K562 (cell line): ENCODE data around the gene GGT5. TPM values are rescaled to one million over a fixed set of nuclear protein-coding genes. Genes with fewer than 3 reads are reported as not detected.

ENCODE experiments used
- SMC3 ChIP-seq: conservative IDR thresholded peaks from 2 replicates; pipeline ENCODE4 v1.6.1; 2011; ENCODE audit warnings: low read depth, low read length, improper control_type of control experiment; ENCODE audit not compliant: insufficient read depth
- STAG1 ChIP-seq: sonication (generic); formaldehyde crosslinking; IDR thresholded peaks from 2 replicates; pipeline ENCODE4 v1.5.0; 2020; ENCODE audit warnings: missing genetic modification reagents, borderline replicate concordance
- TFE3 ChIP-seq: fragments of 450-650 bp; formaldehyde crosslinking; IDR thresholded peaks from 2 replicates; pipeline ENCODE4 v1.4.0; 2020; ENCODE audit warnings: mild to moderate bottlenecking, mixed read lengths
- ZNF609 ChIP-seq: sonication (generic); formaldehyde crosslinking; IDR thresholded peaks from 2 replicates; pipeline ENCODE4 v1.8.1; 2023; ENCODE audit warnings: missing genetic modification reagents, mild to moderate bottlenecking, borderline replicate concordance
- ZNF696 ChIP-seq: fragments of 250-450 bp; sonication (Bioruptor Pico); conservative IDR thresholded peaks from 2 replicates; pipeline ENCODE4 v1.4.0; 2020; ENCODE audit warnings: mild to moderate bottlenecking, moderate library complexity
- polyA plus RNA-seq, 8 experiments: library from polyadenylated mRNA; depleted of rRNA in 4 of 8; stranded (reverse) in 5 of 8; unstranded in 3 of 8; fragments of >200 nt; fragmentation: Nextera tagmentation in 2 of 8; fragmentation: Illumina TruSeq in 1 of 8; extraction: Ambion mirVana in 2 of 8; extraction: Trizol in 1 of 8; gene quantifications; 2 replicates each; pipeline versions ENCODE4 v1.2.1 to v1.2.3, GENCODE V29; 2011 to 2014; ENCODE audit warnings: inconsistent platforms in 1 of 8, missing spikeins in 1 of 8
- total RNA-seq, 7 experiments: library from RNA; depleted of rRNA in 6 of 7; stranded (reverse); fragments of >200 nt in 6 of 7; fragmentation: Illumina TruSeq in 2 of 7; extraction: Trizol in 2 of 7; gene quantifications; 2 replicates each; pipeline versions ENCODE4 v1.2.1 to v1.2.3, GENCODE V29; 2011 to 2021; ENCODE audit warnings: low replicate concordance in 1 of 7
- TF ChIP-seq, protein P1 (sequence below), 3 experiments: IDR thresholded peaks in 2 of 3; conservative IDR thresholded peaks in 1 of 3; 2 replicates each; pipeline ENCODE4 v1.5.1; 2011 to 2012; ENCODE audit warnings: low read length in 3 of 3, mild to moderate bottlenecking in 3 of 3, control low read depth in 2 of 3, improper control_type of control experiment in 1 of 3, inconsistent platforms in 1 of 3, low read depth in 1 of 3, mixed read lengths in 1 of 3, moderate library complexity in 1 of 3; ENCODE audit not compliant: insufficient read depth in 2 of 3
- TF ChIP-seq, protein P2 (sequence below): sonication (generic); formaldehyde crosslinking; IDR thresholded peaks from 2 replicates; pipeline ENCODE4 v1.8.0; 2022; ENCODE audit warnings: missing genetic modification reagents, mild to moderate bottlenecking, moderate library complexity, borderline replicate concordance
- TF ChIP-seq, protein P3 (sequence below): fragments of 200-800 bp; sonication (Bioruptor generic); IDR thresholded peaks from 2 replicates; pipeline ENCODE4 v1.6.1; 2017; ENCODE audit warnings: missing genetic modification characterization, missing compliant biosample characterization

The GGT5 gene
- total and polyA plus RNA-seq, 9 of the 15 experiments (the other 6 are each of a cell fraction or from before 2014, with no cell fraction given): 0.07 to 0.69 (median 0.18) TPM; not detected in 4

- TF ChIP-seq ZNF609 (CRISPR knock-in tag) (no peak), ZNF696 (CRISPR knock-in tag) (no peak), SMC3 (peak; percentile 75), STAG1 (peak; percentile 75; the same call in 1 of the 2 replicates), TFE3 (CRISPR knock-in tag) (no peak)
- TF ChIP-seq, protein P1, sequence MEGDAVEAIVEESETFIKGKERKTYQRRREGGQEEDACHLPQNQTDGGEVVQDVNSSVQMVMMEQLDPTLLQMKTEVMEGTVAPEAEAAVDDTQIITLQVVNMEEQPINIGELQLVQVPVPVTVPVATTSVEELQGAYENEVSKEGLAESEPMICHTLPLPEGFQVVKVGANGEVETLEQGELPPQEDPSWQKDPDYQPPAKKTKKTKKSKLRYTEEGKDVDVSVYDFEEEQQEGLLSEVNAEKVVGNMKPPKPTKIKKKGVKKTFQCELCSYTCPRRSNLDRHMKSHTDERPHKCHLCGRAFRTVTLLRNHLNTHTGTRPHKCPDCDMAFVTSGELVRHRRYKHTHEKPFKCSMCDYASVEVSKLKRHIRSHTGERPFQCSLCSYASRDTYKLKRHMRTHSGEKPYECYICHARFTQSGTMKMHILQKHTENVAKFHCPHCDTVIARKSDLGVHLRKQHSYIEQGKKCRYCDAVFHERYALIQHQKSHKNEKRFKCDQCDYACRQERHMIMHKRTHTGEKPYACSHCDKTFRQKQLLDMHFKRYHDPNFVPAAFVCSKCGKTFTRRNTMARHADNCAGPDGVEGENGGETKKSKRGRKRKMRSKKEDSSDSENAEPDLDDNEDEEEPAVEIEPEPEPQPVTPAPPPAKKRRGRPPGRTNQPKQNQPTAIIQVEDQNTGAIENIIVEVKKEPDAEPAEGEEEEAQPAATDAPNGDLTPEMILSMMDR (IDR thresholded peaks at IDR 0.05 in 2 of 3, conservative IDR thresholded peaks at IDR 0.05 in 1 of 3; ENCODE audit: insufficient read depth in 2 of 3, low read depth in 1 of 3, low read length in 3 of 3): peak; percentile 71 to 80 (median 72)
- TF ChIP-seq, protein P2, sequence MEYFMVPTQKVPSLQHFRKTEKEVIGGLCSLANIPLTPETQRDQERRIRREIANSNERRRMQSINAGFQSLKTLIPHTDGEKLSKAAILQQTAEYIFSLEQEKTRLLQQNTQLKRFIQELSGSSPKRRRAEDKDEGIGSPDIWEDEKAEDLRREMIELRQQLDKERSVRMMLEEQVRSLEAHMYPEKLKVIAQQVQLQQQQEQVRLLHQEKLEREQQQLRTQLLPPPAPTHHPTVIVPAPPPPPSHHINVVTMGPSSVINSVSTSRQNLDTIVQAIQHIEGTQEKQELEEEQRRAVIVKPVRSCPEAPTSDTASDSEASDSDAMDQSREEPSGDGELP: peak; percentile 95
- TF ChIP-seq, protein P3, sequence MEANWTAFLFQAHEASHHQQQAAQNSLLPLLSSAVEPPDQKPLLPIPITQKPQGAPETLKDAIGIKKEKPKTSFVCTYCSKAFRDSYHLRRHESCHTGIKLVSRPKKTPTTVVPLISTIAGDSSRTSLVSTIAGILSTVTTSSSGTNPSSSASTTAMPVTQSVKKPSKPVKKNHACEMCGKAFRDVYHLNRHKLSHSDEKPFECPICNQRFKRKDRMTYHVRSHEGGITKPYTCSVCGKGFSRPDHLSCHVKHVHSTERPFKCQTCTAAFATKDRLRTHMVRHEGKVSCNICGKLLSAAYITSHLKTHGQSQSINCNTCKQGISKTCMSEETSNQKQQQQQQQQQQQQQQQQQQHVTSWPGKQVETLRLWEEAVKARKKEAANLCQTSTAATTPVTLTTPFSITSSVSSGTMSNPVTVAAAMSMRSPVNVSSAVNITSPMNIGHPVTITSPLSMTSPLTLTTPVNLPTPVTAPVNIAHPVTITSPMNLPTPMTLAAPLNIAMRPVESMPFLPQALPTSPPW (CRISPR knock-in tag): peak; percentile 22; the same call in 1 of the 2 replicates
Observed at GRCh38 chr22:24247564-24248344, 2.9 kb upstream of the GGT5 start (continued).
